ENCODE results near the gene SLC25A45. TPM values are rescaled to one million over a fixed set of nuclear protein-coding genes. Genes with fewer than 3 reads are reported as not detected.

SLC25A45 gene
- total RNA-seq, 1 experiment from 2014 or later, result 2.9 TPM

- no peaks in the 10 kb centered on the region for H3K27me3 Mint-ChIP-seq (ENCODE audit: unreplicated experiment)
- DNase-seq, result peak; percentile 92
- H3K27ac Mint-ChIP-seq (ENCODE audit: unreplicated experiment), result peak overlapping the region; percentile 81
- CTCF ChIA-PET, result interaction anchor here (1.3 to 3.1 kb wide), 5 partner anchors 8 to 125 kb away, joined by 4 to 12 read pairs (median 9); no protein-coding TSS in a partner anchor
- H3K4me1 Mint-ChIP-seq (ENCODE audit: low read depth, unreplicated experiment), result peaks cover 68% of the 10 kb centered on the region
- intact Hi-C loops (cut with micrococcal nuclease; ENCODE audit: unreplicated experiment), result loop anchor here (1.0 to 5.0 kb wide), 3 partner anchors 34 to 127 kb away; no protein-coding TSS in a partner anchor
- H3K4me3 Mint-ChIP-seq (ENCODE audit: low read depth, unreplicated experiment), result peak overlapping the region; percentile 58
- TSS peak; percentile 40 for BruUV-seq (replicated peaks)
- H3K36me3 Mint-ChIP-seq (ENCODE audit: insufficient read depth, unreplicated experiment), result peaks cover 67% of the 10 kb centered on the region
- no peaks in the 10 kb centered on the region for H3K9me3 Mint-ChIP-seq (ENCODE audit: low read depth, unreplicated experiment)
- TF ChIP-seq CTCF (IDR thresholded peaks at IDR 0.05; ENCODE audit: unreplicated experiment), result no peak
Observed at GRCh38 chr11:65382804-65383368, 440 bp upstream of the SLC25A45 start.

GRCh38 chr11:65381716-65382032, 772 bp downstream of the SLC25A45 start:
- no TSS peak for BruUV-seq (replicated peaks)
- CTCF ChIA-PET, result interaction anchor here (0.6 to 3.1 kb wide), 10 partner anchors 9 to 144 kb away, joined by 3 to 12 read pairs (median 4); partner anchors contain the start of genes DPF2 and SCYL1
- Mint-ChIP-seq H3K4me3 (ENCODE audit: low read depth, unreplicated experiment) (peak overlapping the region; percentile 58), H3K27ac (ENCODE audit: unreplicated experiment) (peak overlapping the region; percentile 81), H3K9me3 (ENCODE audit: low read depth, unreplicated experiment) (no peaks in the 10 kb centered on the region), H3K36me3 (ENCODE audit: insufficient read depth, unreplicated experiment) (peaks cover 56% of the 10 kb centered on the region), H3K27me3 (ENCODE audit: unreplicated experiment) (no peaks in the 10 kb centered on the region), H3K4me1 (ENCODE audit: low read depth, unreplicated experiment) (peaks cover 68% of the 10 kb centered on the region)
- intact Hi-C loops (cut with micrococcal nuclease; ENCODE audit: unreplicated experiment), result loop anchor here (1.0 to 5.0 kb wide), 3 partner anchors 36 to 129 kb away; no protein-coding TSS in a partner anchor
- no peak for TF ChIP-seq CTCF (IDR thresholded peaks at IDR 0.05; ENCODE audit: unreplicated experiment)
- no peak for DNase-seq

- Mint-ChIP-seq H3K9me3 (ENCODE audit: low read depth, unreplicated experiment) (no peaks in the 10 kb centered on the region), H3K27me3 (ENCODE audit: unreplicated experiment) (no peaks in the 10 kb centered on the region), H3K27ac (ENCODE audit: unreplicated experiment) (peak overlapping the region; percentile 81), H3K4me1 (ENCODE audit: low read depth, unreplicated experiment) (peaks cover 68% of the 10 kb centered on the region), H3K4me3 (ENCODE audit: low read depth, unreplicated experiment) (no peak overlapping the region), H3K36me3 (ENCODE audit: insufficient read depth, unreplicated experiment) (peaks cover 47% of the 10 kb centered on the region)
- no peak for TF ChIP-seq CTCF (IDR thresholded peaks at IDR 0.05; ENCODE audit: unreplicated experiment)
- intact Hi-C loops (cut with micrococcal nuclease; ENCODE audit: unreplicated experiment), result loop anchor here (5.0 kb wide), 1 partner anchor 37 kb away; no protein-coding TSS in a partner anchor
- no peak for DNase-seq
- CTCF ChIA-PET, result interaction anchor here (0.5 to 3.1 kb wide), 3 partner anchors 10 to 127 kb away, joined by 3 to 12 read pairs (median 5); no protein-coding TSS in a partner anchor
- no TSS peak for BruUV-seq (replicated peaks)
Observed at GRCh38 chr11:65380460-65381119, 1.9 kb downstream of the SLC25A45 start.

- TF ChIP-seq CTCF (IDR thresholded peaks at IDR 0.05; ENCODE audit: unreplicated experiment), result no peak
- H3K36me3 Mint-ChIP-seq (ENCODE audit: insufficient read depth, unreplicated experiment), result peaks cover 45% of the 10 kb centered on the region
- H3K4me3 Mint-ChIP-seq (ENCODE audit: low read depth, unreplicated experiment), result peak overlapping the region; percentile 24
- H3K27me3 Mint-ChIP-seq (ENCODE audit: unreplicated experiment), result no peaks in the 10 kb centered on the region
- BruUV-seq (replicated peaks), result no TSS peak
- H3K9me3 Mint-ChIP-seq (ENCODE audit: low read depth, unreplicated experiment), result no peaks in the 10 kb centered on the region
- CTCF ChIA-PET, result interaction anchor here (1.0 to 1.5 kb wide), 2 partner anchors 9 to 40 kb away, joined by 4 to 5 read pairs; no protein-coding TSS in a partner anchor
- no peak for DNase-seq
- peaks cover 62% of the 10 kb centered on the region for H3K4me1 Mint-ChIP-seq (ENCODE audit: low read depth, unreplicated experiment)
- intact Hi-C loops (cut with micrococcal nuclease; ENCODE audit: unreplicated experiment), result loop anchor here (5.0 kb wide), 1 partner anchor 37 kb away; no protein-coding TSS in a partner anchor
- peak overlapping the region; percentile 81 for H3K27ac Mint-ChIP-seq (ENCODE audit: unreplicated experiment)
Observed at GRCh38 chr11:65379698-65380459, 2.6 kb downstream of the SLC25A45 start.
